Coronary artery (tissue), 2 donors: ENCODE data around the gene KDM6B.

ENCODE experiments used
- DNase-seq: peaks from one replicate; pipeline ENCODE4 v3.0.0-alpha.2; 2017; ENCODE audit warnings: low spot score
- H3K27ac ChIP-seq, 2 donors: fragments of 200-600 bp; sonication (generic); one replicate each; pipeline ENCODE4 v1.5.1; 2016 to 2019
- H3K4me3 ChIP-seq: fragments of 200-600 bp; sonication (generic); 2 replicates; pipeline ENCODE4 v1.5.1; 2016; ENCODE audit warnings: mild to moderate bottlenecking, moderate library complexity
- CTCF ChIP-seq: fragments of 200-600 bp; sonication (generic); IDR thresholded peaks from one replicate; pipeline ENCODE4 v1.5.1; 2019; ENCODE audit warnings: antibody characterized with exemption

KDM6B gene

DNA sequence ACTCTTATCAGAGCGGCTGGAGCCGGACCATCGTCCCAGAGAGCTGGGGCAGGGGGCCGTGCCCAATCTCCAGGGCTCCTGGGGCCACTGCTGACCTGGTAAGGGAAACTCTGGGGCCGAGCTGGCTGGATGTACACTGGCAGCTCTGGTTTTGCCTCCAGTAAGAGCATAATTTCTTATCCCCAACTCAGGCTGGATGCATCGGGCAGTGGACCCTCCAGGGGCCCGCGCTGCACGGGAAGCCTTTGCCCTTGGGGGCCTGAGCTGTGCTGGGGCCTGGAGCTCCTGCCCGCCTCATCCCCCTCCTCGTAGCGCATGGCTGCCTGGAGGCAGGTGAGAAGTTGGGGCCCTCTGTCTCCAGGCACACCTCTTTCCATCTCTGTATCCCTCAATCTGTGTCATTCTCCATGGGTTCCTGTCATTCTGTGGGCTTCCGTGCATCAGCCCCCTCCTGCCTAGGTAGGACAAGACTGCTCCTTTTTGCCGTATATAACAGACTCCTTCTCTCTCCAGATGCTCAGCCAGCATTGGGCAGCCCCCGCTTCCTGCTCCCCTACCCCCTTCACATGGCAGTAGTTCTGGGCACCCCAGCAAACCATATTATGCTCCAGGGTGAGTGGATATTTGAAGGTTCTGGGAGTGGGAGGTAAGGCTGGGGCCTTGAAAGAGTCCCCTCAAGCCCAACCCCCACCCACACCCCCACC lies 11.5 kb downstream of the KDM6B start:
- DNase-seq, result no peak
- peak overlapping the region; percentile 93 for H3K27ac ChIP-seq
- peak overlapping the region; percentile 76 for H3K4me3 ChIP-seq
- no peak for TF ChIP-seq CTCF

DNA sequence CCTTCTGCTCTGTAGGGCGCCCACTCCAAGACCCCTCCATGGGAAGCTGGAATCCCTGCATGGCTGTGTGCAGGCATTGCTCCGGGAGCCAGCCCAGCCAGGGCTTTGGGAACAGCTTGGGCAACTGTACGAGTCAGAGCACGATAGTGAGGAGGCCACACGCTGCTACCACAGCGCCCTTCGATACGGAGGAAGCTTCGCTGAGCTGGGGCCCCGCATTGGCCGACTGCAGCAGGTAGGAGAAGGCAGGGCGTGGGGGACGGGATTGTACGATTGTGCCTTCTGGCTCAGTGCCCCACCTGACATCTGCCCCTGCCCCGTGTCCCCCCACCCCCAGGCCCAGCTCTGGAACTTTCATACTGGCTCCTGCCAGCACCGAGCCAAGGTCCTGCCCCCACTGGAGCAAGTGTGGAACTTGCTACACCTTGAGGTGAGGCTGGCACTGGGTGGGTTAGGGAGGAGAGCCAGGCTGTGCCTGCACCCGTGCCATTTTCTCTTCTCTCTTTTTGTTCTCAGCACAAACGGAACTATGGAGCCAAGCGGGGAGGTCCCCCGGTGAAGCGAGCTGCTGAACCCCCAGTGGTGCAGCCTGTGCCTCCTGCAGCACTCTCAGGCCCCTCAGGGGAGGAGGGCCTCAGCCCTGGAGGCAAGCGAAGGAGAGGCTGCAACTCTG lies 12.2 kb downstream of the KDM6B start:
- no peak for TF ChIP-seq CTCF
- peak; percentile 75 for DNase-seq
- Histone ChIP-seq H3K27ac (peak overlapping the region in 1 of 2 donors; percentile 93), H3K4me3 (no peak overlapping the region)

GRCh38 chr17:7846765-7847661 lies 13.0 kb downstream of the KDM6B start:
- no peak overlapping the region for H3K4me3 ChIP-seq
- no peak overlapping the region for H3K27ac ChIP-seq
- DNase-seq, result peak; percentile 71
- no peak for TF ChIP-seq CTCF

DNA sequence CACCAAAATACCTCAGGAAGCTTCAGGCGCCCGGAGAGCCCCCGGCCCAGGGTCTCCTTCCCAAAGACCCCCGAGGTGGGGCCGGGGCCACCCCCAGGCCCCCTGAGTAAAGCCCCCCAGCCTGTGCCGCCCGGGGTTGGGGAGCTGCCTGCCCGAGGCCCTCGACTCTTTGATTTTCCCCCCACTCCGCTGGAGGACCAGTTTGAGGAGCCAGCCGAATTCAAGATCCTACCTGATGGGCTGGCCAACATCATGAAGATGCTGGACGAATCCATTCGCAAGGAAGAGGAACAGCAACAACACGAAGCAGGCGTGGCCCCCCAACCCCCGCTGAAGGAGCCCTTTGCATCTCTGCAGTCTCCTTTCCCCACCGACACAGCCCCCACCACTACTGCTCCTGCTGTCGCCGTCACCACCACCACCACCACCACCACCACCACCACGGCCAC lies 14.1 kb downstream of the KDM6B start:
- no peak for TF ChIP-seq CTCF
- no peak for DNase-seq
- no peak overlapping the region for H3K4me3 ChIP-seq

GRCh38 chr17:7848739-7849129 lies 14.7 kb downstream of the KDM6B start:
- TF ChIP-seq CTCF, result no peak
- Histone ChIP-seq H3K4me3 (no peak overlapping the region), H3K27ac (no peak overlapping the region)
- DNase-seq, result no peak

More for the DNA sequence above, 14.1 kb downstream of the KDM6B start:
- no peak overlapping the region for H3K27ac ChIP-seq

- no peak overlapping the region for H3K4me3 ChIP-seq
- no peak for TF ChIP-seq CTCF
- no peak for DNase-seq
- H3K27ac ChIP-seq, result no peak overlapping the region
Observed at GRCh38 chr17:7849130-7849750, 15.2 kb downstream of the KDM6B start.
